ENCODE measurements around the gene FAM43A.

The FAM43A gene

GRCh38 chr3:194676471-194676870, 9.2 kb upstream of the FAM43A start:
- no peak for DNase-seq (ENCODE audit: low spot score)

- no peak for DNase-seq (ENCODE audit: low spot score)
These were observed 4.6 kb upstream of the FAM43A start for GRCh38 chr3:194680888-194681615.

GRCh38 chr3:194682189-194682693, 3.4 kb upstream of the FAM43A start:
- DNase-seq (ENCODE audit: low spot score), result no peak

DNA sequence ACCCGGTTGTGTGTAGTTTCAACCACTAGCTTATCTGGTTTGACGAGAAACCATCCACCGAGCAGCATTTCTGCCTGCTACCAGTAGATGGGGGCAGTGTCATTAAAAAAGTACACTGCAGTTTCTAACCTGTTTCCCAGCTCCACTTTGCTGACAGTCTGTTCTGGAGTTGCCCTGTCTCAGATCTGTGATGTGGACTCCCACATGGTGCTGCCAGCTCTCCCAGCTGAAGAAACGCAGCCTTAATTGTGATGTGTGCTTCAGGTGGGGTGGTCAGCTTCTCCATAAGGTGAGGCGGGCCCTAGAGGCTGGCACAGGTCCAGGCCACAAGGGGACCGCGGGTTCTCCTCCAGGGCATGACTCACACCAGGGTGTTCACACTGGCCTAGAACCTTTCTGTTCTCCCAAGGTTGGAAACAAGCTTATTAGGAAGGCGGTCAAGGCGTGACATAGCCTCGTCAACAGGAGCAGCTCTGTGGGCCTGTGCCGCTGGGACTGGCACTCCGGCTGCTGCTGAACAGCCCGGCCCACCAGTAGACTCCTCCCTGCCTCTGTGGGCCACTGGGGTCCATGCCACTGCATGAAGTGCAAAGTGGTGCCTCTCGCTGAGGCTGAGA, 2.9 kb upstream of the FAM43A start:
- peak; percentile 90 for DNase-seq (ENCODE audit: low spot score)

DNA sequence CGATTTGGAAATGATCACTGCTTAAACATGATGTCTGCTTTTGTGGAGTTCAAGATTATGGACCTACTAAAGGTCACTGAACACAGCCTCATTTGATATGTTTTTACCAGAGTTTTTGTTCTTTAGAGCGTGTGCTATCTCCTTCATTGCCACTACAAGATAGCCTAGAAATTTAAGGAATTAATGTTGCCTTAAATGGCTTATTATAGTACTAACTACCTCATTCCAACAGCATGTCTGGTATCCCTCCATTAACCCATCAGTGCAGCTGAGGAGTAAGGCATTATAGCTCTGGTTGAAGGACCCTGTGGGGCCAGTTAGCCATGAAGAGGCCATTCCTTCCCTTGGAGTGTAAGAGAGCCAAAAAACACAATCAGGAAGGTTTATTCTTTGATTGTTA, 2.3 kb upstream of the FAM43A start:
- DNase-seq (ENCODE audit: low spot score), result no peak

DNA sequence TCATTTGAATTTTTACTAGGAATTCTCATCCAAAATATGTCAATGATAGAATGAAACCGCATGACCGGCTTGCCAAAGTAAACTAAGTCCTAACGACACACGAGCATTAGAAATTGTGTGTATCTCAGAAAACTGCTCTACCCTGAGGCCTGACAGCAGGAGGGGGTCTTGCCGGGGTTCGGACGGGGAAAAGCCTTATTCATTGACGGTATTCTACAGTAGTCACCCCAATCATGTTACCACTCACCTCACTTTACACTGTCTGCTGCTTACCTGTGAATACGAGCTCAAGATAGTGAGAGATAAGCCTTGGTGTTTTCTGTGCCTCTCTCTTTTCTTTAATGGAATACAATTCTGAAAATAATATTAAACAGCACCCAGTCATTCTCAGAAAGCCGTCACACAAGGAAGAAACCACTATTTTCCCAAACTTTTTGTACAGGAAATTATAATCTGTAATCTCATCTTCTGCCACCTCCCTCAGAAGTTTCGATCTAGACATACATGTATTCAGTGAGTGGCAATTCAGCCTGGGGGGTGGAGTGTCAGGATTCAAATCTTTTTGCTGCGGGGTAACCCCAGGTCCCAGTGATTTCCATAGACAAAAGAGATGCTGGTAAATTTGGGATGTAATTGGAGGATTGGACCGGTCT, 492 bp upstream of the FAM43A start:
- no peak for DNase-seq (ENCODE audit: low spot score)

DNA sequence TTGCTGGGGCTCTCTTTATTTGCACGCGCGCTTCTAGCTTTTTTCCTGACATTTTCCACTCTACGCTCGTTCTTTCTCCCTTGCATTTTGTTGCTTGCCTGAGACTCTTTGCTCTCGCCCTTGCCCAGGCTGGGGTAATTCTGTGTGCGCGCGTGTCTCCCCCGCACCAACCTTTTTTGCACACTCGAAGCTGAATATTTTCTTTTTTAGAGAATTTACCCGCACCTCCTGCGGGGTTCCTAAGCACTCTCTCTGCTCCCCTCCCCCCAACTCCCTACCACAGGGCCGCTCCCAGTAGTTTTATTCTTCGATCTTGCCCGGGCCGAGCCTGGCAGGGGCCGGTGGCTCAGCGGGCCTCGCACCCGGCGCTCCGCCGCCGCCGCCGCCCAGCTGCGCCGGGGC, 732 bp downstream of the FAM43A start:
- peak; percentile 52 for DNase-seq (ENCODE audit: low spot score)

- DNase-seq (ENCODE audit: low spot score), result peak; percentile 42
These were observed 1.3 kb downstream of the FAM43A start for GRCh38 chr3:194686816-194687637.

DNA sequence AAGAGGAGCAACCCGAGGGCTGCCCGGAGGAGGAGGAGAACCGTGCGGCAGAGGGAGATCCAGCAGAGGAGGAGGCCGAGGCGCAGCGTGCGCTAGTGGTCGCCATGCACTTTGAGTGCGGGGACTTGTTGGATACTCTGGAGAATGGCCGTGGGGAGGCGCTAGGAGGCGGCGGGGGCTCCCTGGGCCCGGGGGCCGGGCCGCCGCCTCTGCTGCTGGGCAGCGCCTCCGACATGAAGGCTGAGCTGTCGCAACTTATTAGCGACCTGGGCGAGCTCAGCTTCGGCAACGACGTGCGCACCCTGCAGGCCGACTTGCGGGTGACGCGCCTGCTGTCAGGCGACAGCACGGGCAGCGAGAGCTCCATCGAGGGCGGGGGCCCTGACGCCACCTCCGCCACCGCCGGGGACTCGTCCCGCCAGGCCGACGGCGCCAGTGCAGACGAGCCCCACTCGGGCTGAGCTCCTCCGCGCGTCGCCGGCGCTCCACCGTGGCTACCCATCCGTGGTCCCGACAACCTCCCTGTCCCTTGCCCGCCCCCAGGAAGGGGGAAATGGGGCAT, 2.0 kb downstream of the FAM43A start:
- DNase-seq (ENCODE audit: low spot score), result peak; percentile 95

DNA sequence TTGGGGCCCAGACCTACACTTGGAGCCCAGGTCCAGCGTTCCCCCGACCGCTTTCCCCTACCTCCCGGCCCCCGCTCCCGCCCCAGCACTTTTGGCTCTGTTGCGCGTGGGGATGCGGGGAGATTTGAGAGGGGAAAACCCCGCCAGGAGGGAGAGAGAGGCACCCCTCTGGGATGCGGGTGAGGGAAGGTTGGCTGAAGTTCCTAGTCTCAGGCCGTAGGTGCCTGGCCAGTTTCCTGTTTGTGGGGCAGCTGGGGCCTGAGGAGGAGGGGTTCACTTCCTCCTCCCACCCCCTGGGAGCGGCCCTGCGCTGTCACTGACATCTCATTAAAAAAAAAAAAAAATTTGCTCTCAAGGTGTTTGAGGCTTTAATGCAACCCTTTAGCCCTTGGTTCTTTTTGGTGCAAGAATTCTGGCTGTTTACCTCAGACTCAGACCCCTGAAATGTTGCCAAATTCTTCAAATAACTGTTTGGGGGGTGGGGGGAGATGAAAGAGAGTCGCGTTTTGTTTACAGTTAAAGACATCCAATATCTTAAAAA, 2.6 kb downstream of the FAM43A start:
- DNase-seq (ENCODE audit: low spot score), result peak; percentile 84

DNA sequence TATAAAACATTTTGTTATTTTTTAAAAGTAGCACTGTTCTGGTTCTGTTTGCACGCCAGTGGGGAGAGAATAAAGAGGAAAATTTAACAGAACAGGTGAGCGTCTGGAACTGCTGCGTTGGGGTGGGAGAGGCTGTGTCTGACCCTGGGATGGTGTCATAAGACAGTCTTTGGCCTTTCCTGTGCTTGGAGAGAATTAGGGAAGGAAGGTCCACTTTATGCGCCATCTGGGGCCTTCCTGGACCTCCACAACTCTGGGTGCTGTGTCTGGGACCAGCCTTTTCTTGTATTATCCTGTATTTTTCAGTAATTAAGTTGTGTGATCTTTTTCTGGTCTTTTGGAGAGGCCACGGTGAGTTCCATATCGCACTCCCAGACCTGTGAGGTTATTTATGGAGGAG, 3.3 kb downstream of the FAM43A start:
- DNase-seq (ENCODE audit: low spot score), result no peak

GRCh38 chr3:194689493-194689944, 3.8 kb downstream of the FAM43A start:
- peak; percentile 73 for DNase-seq (ENCODE audit: low spot score)

- peak; percentile 64 for DNase-seq (ENCODE audit: low spot score)
These were observed 5.1 kb downstream of the FAM43A start for GRCh38 chr3:194690501-194691372.

- peak; percentile 92 for DNase-seq (ENCODE audit: low spot score)
These were observed 6.0 kb downstream of the FAM43A start for GRCh38 chr3:194691481-194692283.

GRCh38 chr3:194696702-194697101, 11.0 kb downstream of the FAM43A start:
- no peak for DNase-seq (ENCODE audit: low spot score)

- DNase-seq (ENCODE audit: low spot score), result no peak
These were observed 16.9 kb downstream of the FAM43A start for GRCh38 chr3:194702545-194702944.

DNA sequence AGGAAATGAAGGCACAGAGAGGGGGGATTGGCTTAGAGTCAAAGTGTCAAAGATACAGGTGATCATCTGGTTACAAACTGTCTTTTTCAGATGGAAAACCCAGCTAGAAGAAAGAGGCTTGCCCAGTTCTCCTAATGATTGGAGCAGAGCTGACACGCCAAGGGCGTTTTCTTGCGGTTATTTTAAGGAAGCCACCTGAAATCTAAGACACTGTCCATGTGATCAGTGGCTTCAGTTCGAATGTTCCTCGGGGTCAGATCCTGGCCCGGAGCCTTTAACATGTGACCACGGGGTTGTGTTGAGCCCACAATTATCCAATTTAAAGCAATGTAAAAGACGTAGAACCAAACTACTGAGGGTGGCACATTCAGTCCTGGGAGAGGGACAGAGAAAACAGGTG, 19.5 kb downstream of the FAM43A start:
- no peak for DNase-seq (ENCODE audit: low spot score)

GRCh38 chr3:194705761-194706160, 20.1 kb downstream of the FAM43A start:
- DNase-seq (ENCODE audit: low spot score), result no peak

- no peak for DNase-seq (ENCODE audit: low spot score)
These were observed 21.5 kb downstream of the FAM43A start for GRCh38 chr3:194707147-194707540.

DNA sequence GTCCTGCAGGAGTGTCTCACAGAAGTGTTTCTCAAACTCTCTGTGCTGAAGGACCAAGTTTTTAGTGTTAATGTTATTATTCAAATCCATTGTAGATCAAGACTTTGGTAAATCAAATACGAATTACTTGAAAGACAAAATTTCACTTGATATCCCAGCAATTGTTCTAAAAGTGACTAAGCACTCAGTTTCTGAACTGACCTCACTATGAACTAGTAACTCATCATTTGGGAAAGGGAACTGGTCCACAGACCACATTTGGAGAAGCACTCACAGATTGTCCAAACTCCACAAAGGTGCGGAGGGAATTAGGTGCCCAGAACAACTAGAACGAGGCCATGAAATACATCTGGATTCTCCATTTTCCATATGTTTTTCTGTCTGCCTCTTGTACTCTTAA, 25.6 kb downstream of the FAM43A start:
- DNase-seq (ENCODE audit: low spot score), result no peak

Data from NAMALWA (cell line).